Panc1 (cell line): Measurements from ENCODE around the gene CLSTN2. TPM values are rescaled to one million over a fixed set of nuclear protein-coding genes. Genes with fewer than 3 reads are reported as not detected.

Source experiments
- ATAC-seq: fragments of 200-7000 bp; cut with Tn5 transposase; 2 replicates; pipeline ENCODE4 v1.9.1; 2020; ENCODE audit warnings: mild to moderate bottlenecking, moderate library complexity
- BruUV-seq: library from RNA; stranded (reverse); fragments of 400-500 nt; replicated peaks from 2 replicates; lab custom pipeline; 2021; lab: Mats Ljungman, UMichigan
- CTCF ChIA-PET: fragments of 300-600 bp; sonication (Branson Sonifier 250); formaldehyde crosslinking; loops from one replicate; lab custom pipeline; 2022; ENCODE audit warnings: antibody characterized with exemption; lab: Charles Lee
- POLR2A ChIA-PET: fragments of 300-600 bp; sonication (Branson Sonifier 250); formaldehyde crosslinking; loops from one replicate; lab custom pipeline; 2022; ENCODE audit warnings: antibody characterized with exemption; lab: Charles Lee
- DNase-seq: peaks from one replicate; pipeline ENCODE4 v3.0.0-alpha.2; 2010; ENCODE audit warnings: low read depth, low spot score
- H3K27ac ChIP-seq: 2 replicates; pipeline ENCODE4 v1.5.1; 2011; ENCODE audit warnings: mild to moderate bottlenecking, low read length, inconsistent platforms
- H3K27me3 ChIP-seq: fragments of 200-500 bp; sonication (Bioruptor generic); 2 replicates; pipeline ENCODE4 v1.6.0; 2014; ENCODE audit warnings: low read length, inconsistent platforms; ENCODE audit not compliant: control insufficient read depth, insufficient read depth
- H3K36me3 ChIP-seq: fragments of 200-500 bp; sonication (Bioruptor generic); 2 replicates; pipeline ENCODE4 v1.5.1; 2014; ENCODE audit warnings: inconsistent platforms, mild to moderate bottlenecking, low read length, moderate library complexity; ENCODE audit not compliant: control insufficient read depth, insufficient read depth
- H3K4me1 ChIP-seq: 2 replicates; pipeline ENCODE4 v1.5.1; 2011; ENCODE audit warnings: inconsistent platforms, mild to moderate bottlenecking, low read length, moderate library complexity; ENCODE audit not compliant: control insufficient read depth, insufficient read depth
- H3K4me3 ChIP-seq, 2 experiments: 2 replicates each; pipeline ENCODE4 v1.5.1; 2011 to 2012; ENCODE audit warnings: low read depth in 2 of 2, low read length in 2 of 2, mild to moderate bottlenecking in 2 of 2, inconsistent platforms in 1 of 2, moderate library complexity in 1 of 2
- H3K9me3 ChIP-seq: fragments of 200-500 bp; sonication (Bioruptor generic); 2 replicates; pipeline ENCODE4 v1.5.1; 2014; ENCODE audit warnings: low read depth, mild to moderate bottlenecking, inconsistent platforms, low read length, moderate library complexity; ENCODE audit not compliant: control insufficient read depth, insufficient read depth
- POLR2AphosphoS5 ChIP-seq: IDR thresholded peaks from 2 replicates; pipeline ENCODE4 v1.6.1; 2012; ENCODE audit warnings: mild to moderate bottlenecking, low read depth, low read length, moderate library complexity
- SIN3A ChIP-seq: IDR thresholded peaks from 2 replicates; pipeline ENCODE4 v1.6.1; 2012; ENCODE audit warnings: low read depth, mild to moderate bottlenecking, low read length, moderate library complexity, borderline replicate concordance; ENCODE audit not compliant: insufficient read depth
- TCF7L2 ChIP-seq: IDR thresholded peaks from 2 replicates; pipeline ENCODE4 v1.6.1; 2011; ENCODE audit warnings: mild to moderate bottlenecking, low read depth, low read length, inconsistent platforms
- in situ Hi-C: cut with HindIII; loops from 2 replicates; pipeline ENCODE4 v1.10.0; 2016; ENCODE audit warnings: low sequenced_read_pairs, low pct_unique_long_range_greater_than_20kb
- intact Hi-C: fragments of 100-400 bp; cut with micrococcal nuclease; formaldehyde crosslinking; loops from one replicate; pipeline ENCODE4 v1.10.0; 2022; ENCODE audit not compliant: unreplicated experiment
- total RNA-seq: library from RNA; stranded (reverse); gene quantifications from one replicate; pipeline ENCODE4 v1.2.1, GENCODE V29; 2021; ENCODE audit not compliant: unreplicated experiment
- TF ChIP-seq, protein P1 (sequence below), 2 experiments: IDR thresholded peaks; 2 replicates each; pipeline ENCODE4 v1.6.1; 2011 to 2012; ENCODE audit warnings: low read depth in 2 of 2, control low read depth in 1 of 2, low read length in 1 of 2, mild to moderate bottlenecking in 1 of 2, moderate library complexity in 1 of 2; ENCODE audit not compliant: insufficient read depth in 1 of 2
- TF ChIP-seq, protein P2 (sequence below): fragments of 450-650 bp; IDR thresholded peaks from 2 replicates; pipeline ENCODE4 v1.5.1; 2017; ENCODE audit warnings: mild to moderate bottlenecking

The CLSTN2 gene
- total RNA-seq, 1 experiment from 2014 or later: 0.03 TPM

DNA sequence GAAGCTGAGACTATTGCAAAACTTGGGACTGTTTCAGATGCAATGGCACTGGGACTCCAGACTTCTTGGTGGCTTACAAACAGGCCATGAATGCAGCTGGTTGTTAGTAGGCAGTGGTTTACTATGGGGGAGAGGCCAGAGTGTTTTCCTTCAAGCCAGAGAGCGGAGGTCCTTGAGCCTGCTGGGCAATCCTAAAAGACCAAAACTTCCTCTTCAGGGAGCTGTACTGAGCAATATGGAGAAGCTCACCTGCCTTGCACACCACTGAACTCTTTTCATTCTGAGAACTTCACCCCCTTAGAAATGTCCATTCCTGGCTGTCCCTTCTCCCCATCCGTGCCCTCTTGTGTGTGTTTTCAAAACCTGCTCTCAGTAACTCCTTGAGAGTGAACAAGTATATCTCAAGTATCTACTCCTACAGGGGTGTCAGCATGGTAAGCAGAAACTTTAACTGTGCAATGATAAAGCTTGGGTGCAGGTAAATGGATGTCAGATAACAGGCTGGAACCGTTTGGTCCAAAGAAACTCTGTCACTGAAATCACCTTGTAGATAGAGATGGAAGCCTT lies 213.9 kb downstream of the CLSTN2 start:
- no peak for TF ChIP-seq POLR2AphosphoS5
- TF ChIP-seq, protein P1, sequence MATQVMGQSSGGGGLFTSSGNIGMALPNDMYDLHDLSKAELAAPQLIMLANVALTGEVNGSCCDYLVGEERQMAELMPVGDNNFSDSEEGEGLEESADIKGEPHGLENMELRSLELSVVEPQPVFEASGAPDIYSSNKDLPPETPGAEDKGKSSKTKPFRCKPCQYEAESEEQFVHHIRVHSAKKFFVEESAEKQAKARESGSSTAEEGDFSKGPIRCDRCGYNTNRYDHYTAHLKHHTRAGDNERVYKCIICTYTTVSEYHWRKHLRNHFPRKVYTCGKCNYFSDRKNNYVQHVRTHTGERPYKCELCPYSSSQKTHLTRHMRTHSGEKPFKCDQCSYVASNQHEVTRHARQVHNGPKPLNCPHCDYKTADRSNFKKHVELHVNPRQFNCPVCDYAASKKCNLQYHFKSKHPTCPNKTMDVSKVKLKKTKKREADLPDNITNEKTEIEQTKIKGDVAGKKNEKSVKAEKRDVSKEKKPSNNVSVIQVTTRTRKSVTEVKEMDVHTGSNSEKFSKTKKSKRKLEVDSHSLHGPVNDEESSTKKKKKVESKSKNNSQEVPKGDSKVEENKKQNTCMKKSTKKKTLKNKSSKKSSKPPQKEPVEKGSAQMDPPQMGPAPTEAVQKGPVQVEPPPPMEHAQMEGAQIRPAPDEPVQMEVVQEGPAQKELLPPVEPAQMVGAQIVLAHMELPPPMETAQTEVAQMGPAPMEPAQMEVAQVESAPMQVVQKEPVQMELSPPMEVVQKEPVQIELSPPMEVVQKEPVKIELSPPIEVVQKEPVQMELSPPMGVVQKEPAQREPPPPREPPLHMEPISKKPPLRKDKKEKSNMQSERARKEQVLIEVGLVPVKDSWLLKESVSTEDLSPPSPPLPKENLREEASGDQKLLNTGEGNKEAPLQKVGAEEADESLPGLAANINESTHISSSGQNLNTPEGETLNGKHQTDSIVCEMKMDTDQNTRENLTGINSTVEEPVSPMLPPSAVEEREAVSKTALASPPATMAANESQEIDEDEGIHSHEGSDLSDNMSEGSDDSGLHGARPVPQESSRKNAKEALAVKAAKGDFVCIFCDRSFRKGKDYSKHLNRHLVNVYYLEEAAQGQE (IDR thresholded peaks at IDR 0.05; ENCODE audit: insufficient read depth in 1 of 2, low read depth in 2 of 2, low read length in 1 of 2): no peak
- TF ChIP-seq, protein P2, sequence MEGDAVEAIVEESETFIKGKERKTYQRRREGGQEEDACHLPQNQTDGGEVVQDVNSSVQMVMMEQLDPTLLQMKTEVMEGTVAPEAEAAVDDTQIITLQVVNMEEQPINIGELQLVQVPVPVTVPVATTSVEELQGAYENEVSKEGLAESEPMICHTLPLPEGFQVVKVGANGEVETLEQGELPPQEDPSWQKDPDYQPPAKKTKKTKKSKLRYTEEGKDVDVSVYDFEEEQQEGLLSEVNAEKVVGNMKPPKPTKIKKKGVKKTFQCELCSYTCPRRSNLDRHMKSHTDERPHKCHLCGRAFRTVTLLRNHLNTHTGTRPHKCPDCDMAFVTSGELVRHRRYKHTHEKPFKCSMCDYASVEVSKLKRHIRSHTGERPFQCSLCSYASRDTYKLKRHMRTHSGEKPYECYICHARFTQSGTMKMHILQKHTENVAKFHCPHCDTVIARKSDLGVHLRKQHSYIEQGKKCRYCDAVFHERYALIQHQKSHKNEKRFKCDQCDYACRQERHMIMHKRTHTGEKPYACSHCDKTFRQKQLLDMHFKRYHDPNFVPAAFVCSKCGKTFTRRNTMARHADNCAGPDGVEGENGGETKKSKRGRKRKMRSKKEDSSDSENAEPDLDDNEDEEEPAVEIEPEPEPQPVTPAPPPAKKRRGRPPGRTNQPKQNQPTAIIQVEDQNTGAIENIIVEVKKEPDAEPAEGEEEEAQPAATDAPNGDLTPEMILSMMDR: no peak
- TF ChIP-seq SIN3A: no peak
- TF ChIP-seq TCF7L2: no peak
- ChIA-PET CTCF (no interaction called here), POLR2A (no interaction called here)
- DNase-seq (no peak), ATAC-seq (no peak)
- Histone ChIP-seq H3K9me3 (no peaks in the 10 kb centered on the region), H3K27ac (no peak overlapping the region), H3K27me3 (no peaks in the 10 kb centered on the region), H3K4me3 (no peak overlapping the region), H3K4me1 (no peaks in the 10 kb centered on the region), H3K36me3 (no peaks in the 10 kb centered on the region)
- in situ Hi-C loops: no loop called here
- intact Hi-C loops: no loop called here
- BruUV-seq: no TSS peak

DNA sequence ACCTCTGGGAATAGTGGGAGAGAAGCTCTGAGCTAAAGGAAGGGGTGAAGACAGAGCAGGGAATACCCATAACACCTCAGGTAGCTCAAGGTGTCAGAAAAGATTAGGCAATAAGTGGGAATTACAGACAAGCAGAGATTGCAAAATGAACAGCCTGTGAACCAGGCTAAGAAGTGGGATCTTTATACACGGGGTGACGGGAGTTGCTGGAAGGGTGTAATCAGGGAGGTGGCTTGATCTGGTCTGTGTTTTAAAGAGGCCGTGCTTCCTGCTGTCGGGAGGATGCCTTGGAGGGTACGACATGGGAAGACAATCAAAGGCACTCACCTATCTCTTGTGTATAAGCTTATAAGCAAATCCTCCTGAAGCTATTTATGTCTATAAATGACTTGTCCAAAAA lies 216.3 kb downstream of the CLSTN2 start:
- in situ Hi-C loops (no loop called here), intact Hi-C loops (no loop called here)
- TF ChIP-seq SIN3A (no peak), TCF7L2 (no peak), POLR2AphosphoS5 (no peak)
- TF ChIP-seq, protein P1 (IDR thresholded peaks at IDR 0.05; ENCODE audit: insufficient read depth in 1 of 2, low read depth in 2 of 2, low read length in 1 of 2): no peak
- TF ChIP-seq, protein P2: no peak
- no peak for ATAC-seq
- H3K27ac ChIP-seq: no peak overlapping the region
- no peak overlapping the region for H3K4me3 ChIP-seq
- no peaks in the 10 kb centered on the region for H3K9me3 ChIP-seq
- H3K36me3 ChIP-seq: no peaks in the 10 kb centered on the region
- DNase-seq: no peak
- H3K27me3 ChIP-seq: no peaks in the 10 kb centered on the region
- CTCF ChIA-PET: no interaction called here
- no TSS peak for BruUV-seq
- POLR2A ChIA-PET: no interaction called here
- no peaks in the 10 kb centered on the region for H3K4me1 ChIP-seq
